A549 (cell line): ENCODE results near the gene PNPLA7. TPM values are rescaled to one million over a fixed set of nuclear protein-coding genes. Genes with fewer than 3 reads are reported as not detected.

Experiments used
- ATAC-seq, 2 experiments: fragments of 200-7000 bp in 1 of 2; fragments of >200 bp in 1 of 2; cut with Nextera tagmentation in 1 of 2; cut with Tn5 transposase in 1 of 2; 3 replicates each; pipeline versions ENCODE4 v1.8.0 to v1.9.1; 2018 to 2020; ENCODE audit warnings: mild to moderate bottlenecking in 1 of 2, moderate library complexity in 1 of 2
- CTCF ChIA-PET: fragments of 300-600 bp; sonication (Branson Sonifier 250); formaldehyde crosslinking; extraction: SDS; loops from one replicate; lab custom pipeline; 2021; ENCODE audit warnings: antibody characterized with exemption, inconsistent platforms; lab: Yijun Ruan, JAX
- POLR2A ChIA-PET: fragments of 350-600 bp; formaldehyde crosslinking; extraction: SDS; loops from one replicate; lab custom pipeline; 2021; ENCODE audit warnings: antibody characterized with exemption, inconsistent platforms; lab: Yijun Ruan, JAX
- DNase-seq, 2 experiments: peaks; one replicate each; pipeline versions ENCODE4 v3.0.0 to v3.0.0-alpha.2; 2011 to 2016; ENCODE audit warnings: low read depth in 1 of 2, low spot score in 1 of 2
- FAIRE-seq: peaks from 2 replicates; lab custom pipeline; 2011; peaks lifted over from hg19 to GRCh38; lab: Jason Lieb, UNC
- H3K27ac ChIP-seq, 2 experiments: fragments of >200 bp; sonication (Bioruptor Twin); formaldehyde crosslinking; 3 replicates each; pipeline ENCODE4 v1.5.1; 2016 to 2017
- H3K4me1 ChIP-seq: fragments of >200 bp; sonication (Bioruptor Twin); formaldehyde crosslinking; 3 replicates; pipeline ENCODE4 v1.6.1; 2016
- H3K4me2 ChIP-seq: fragments of >200 bp; sonication (Bioruptor Twin); formaldehyde crosslinking; 3 replicates; pipeline ENCODE4 v1.6.1; 2016
- H3K4me3 ChIP-seq: fragments of >200 bp; sonication (Bioruptor Twin); formaldehyde crosslinking; 3 replicates; pipeline ENCODE4 v1.5.1; 2016
- H3K9me3 ChIP-seq: fragments of >200 bp; sonication (Bioruptor Twin); formaldehyde crosslinking; 3 replicates; pipeline ENCODE4 v1.6.1; 2016
- CBX2 ChIP-seq: fragments of 200-600 bp; sonication (generic); IDR thresholded peaks from 2 replicates; pipeline ENCODE4 v1.6.1; 2016; ENCODE audit warnings: low read depth, mild to moderate bottlenecking, borderline replicate concordance
- CHD4 ChIP-seq: fragments of 200-600 bp; sonication (generic); IDR thresholded peaks from 2 replicates; pipeline ENCODE4 v1.6.1; 2016; ENCODE audit warnings: antibody characterized with exemption, mild to moderate bottlenecking, borderline replicate concordance
- EP300 ChIP-seq, 2 experiments: fragments of >200 bp; sonication (Bioruptor Twin); formaldehyde crosslinking; IDR thresholded peaks; 2 replicates in 1 of 2; 3 replicates in 1 of 2; pipeline ENCODE4 v1.6.1; 2016 to 2017
- FOSL2 ChIP-seq, 2 experiments: fragments of 450-650 bp in 1 of 2; fragments of >200 bp in 1 of 2; sonication (Bioruptor Twin) in 1 of 2; formaldehyde crosslinking; IDR thresholded peaks; 2 replicates each; pipeline versions ENCODE4 v1.5.0 to v1.6.1; 2016 to 2020; ENCODE audit warnings: mild to moderate bottlenecking in 1 of 2, moderate library complexity in 1 of 2
- GATA3 ChIP-seq: IDR thresholded peaks from 2 replicates; pipeline ENCODE4 v1.6.1; 2012; ENCODE audit warnings: borderline replicate concordance
- JUN ChIP-seq, 2 experiments: fragments of >200 bp; sonication (Bioruptor Twin); formaldehyde crosslinking; IDR thresholded peaks; 2 replicates in 1 of 2; 3 replicates in 1 of 2; pipeline ENCODE4 v1.6.1; 2016 to 2017
- KDM5A ChIP-seq: fragments of 200-600 bp; sonication (generic); IDR thresholded peaks from 2 replicates; pipeline ENCODE4 v1.6.1; 2016; ENCODE audit warnings: antibody characterized with exemption, mild to moderate bottlenecking
- MAX ChIP-seq: IDR thresholded peaks from 2 replicates; pipeline ENCODE4 v1.6.1; 2012
- NPAS2 ChIP-seq: fragments of 250-450 bp; sonication (Bioruptor Pico); IDR thresholded peaks from 2 replicates; pipeline ENCODE4 v1.8.0; 2022; ENCODE audit warnings: mild to moderate bottlenecking, moderate library complexity, borderline replicate concordance
- PHF8 ChIP-seq: fragments of 200-600 bp; sonication (generic); IDR thresholded peaks from 2 replicates; pipeline ENCODE4 v1.6.1; 2016; ENCODE audit warnings: low read depth, mild to moderate bottlenecking, antibody characterized with exemption, moderate library complexity, borderline replicate concordance
- POLR2A ChIP-seq: IDR thresholded peaks from 2 replicates; pipeline ENCODE4 v1.6.1; 2012; ENCODE audit warnings: mild to moderate bottlenecking, low read length
- RAD21 ChIP-seq, 2 experiments: fragments of >200 bp in 1 of 2; sonication (Bioruptor Twin) in 1 of 2; formaldehyde crosslinking in 1 of 2; IDR thresholded peaks in 1 of 2; conservative IDR thresholded peaks in 1 of 2; 2 replicates in 1 of 2; 3 replicates in 1 of 2; pipeline ENCODE4 v1.6.1; 2012 to 2018; ENCODE audit warnings: inconsistent platforms in 1 of 2
- TP53 ChIP-seq: fragments of 250-450 bp; sonication (Bioruptor Pico); IDR thresholded peaks from 2 replicates; pipeline ENCODE4 v1.5.0; 2021; ENCODE audit warnings: mild to moderate bottlenecking, moderate library complexity
- USF2 ChIP-seq: fragments of 450-650 bp; IDR thresholded peaks from 2 replicates; pipeline ENCODE4 v1.6.1; 2014; ENCODE audit warnings: antibody characterized with exemption
- ZC3H11A ChIP-seq: fragments of 450-650 bp; IDR thresholded peaks from 2 replicates; pipeline ENCODE4 v1.6.1; 2014; ENCODE audit warnings: antibody characterized with exemption, mild to moderate bottlenecking
- WGBS: methylation state at CpG from one replicate; pipeline ENCODE4 v1.1.6; 2017; ENCODE audit errors: missing lambda C conversion rate; 5-methylcytosine and 5-hydroxymethylcytosine counted together
- polyA plus RNA-seq, 4 experiments: library from polyadenylated mRNA; depleted of rRNA in 3 of 4; stranded (reverse); fragments of >200 nt; fragmentation: RNase III in 1 of 4; extraction: RNeasy Plus Mini Kit Qiagen cat#74134 plus additional on column Dnase treatment in 1 of 4; gene quantifications; 2 replicates in 3 of 4; 3 replicates in 1 of 4; pipeline ENCODE4 v1.2.3, GENCODE V29; 2011 to 2017
- TF ChIP-seq, protein P1 (sequence below): fragments of >200 bp; sonication (Bioruptor Twin); formaldehyde crosslinking; IDR thresholded peaks from 3 replicates; pipeline ENCODE4 v1.6.1; 2016
- TF ChIP-seq, protein P2 (sequence below): fragments of 250-450 bp; sonication (Bioruptor Pico); IDR thresholded peaks from 2 replicates; pipeline ENCODE4 v1.5.0; 2021; ENCODE audit warnings: mild to moderate bottlenecking, moderate library complexity, borderline replicate concordance

PNPLA7 gene
- polyA plus RNA-seq, 2 of the 4 experiments (the other 2 are of a cell fraction): 0.31 to 1.1 TPM

- WGBS: 94% methylated on average over 34 of the region's 38 CpGs
- ChIA-PET POLR2A (no interaction called here), CTCF (interaction anchor here (1.1 to 1.9 kb wide), 6 partner anchors 11 to 57 kb away, joined by 3 to 4 read pairs (median 4); no protein-coding TSS in a partner anchor)
- H3K4me1 ChIP-seq: peaks cover 11% of the 10 kb centered on the region
- no peak overlapping the region for H3K4me3 ChIP-seq
- no peak for ATAC-seq
- no peak overlapping the region for H3K4me2 ChIP-seq
- H3K9me3 ChIP-seq: peaks cover 6% of the 10 kb centered on the region; the same call in 2 of the 3 replicates
- no peak for DNase-seq
- H3K27ac ChIP-seq: peak overlapping the region in 1 of 2 experiments; percentile 84; a peak in 3 of 6 replicates
- TF ChIP-seq GATA3 (no peak), KDM5A (no peak), CHD4 (no peak), USF2 (no peak), TP53 (CRISPR knock-in tag) (no peak)
- no peak for FAIRE-seq
Observed at GRCh38 chr9:137480686-137481683, 69.2 kb downstream of the PNPLA7 start.

- no peak overlapping the region for H3K4me3 ChIP-seq
- no peak for TF ChIP-seq EP300 (IDR thresholded peaks at IDR 0.05)
- no peak for TF ChIP-seq MAX
- TF ChIP-seq POLR2A: no peak
- no peak for TF ChIP-seq RAD21 (conservative IDR thresholded peaks at IDR 0.05 in 1 of 2, IDR thresholded peaks at IDR 0.05 in 1 of 2)
- TF ChIP-seq NPAS2 (CRISPR knock-in tag): no peak
- TF ChIP-seq, protein P1, sequence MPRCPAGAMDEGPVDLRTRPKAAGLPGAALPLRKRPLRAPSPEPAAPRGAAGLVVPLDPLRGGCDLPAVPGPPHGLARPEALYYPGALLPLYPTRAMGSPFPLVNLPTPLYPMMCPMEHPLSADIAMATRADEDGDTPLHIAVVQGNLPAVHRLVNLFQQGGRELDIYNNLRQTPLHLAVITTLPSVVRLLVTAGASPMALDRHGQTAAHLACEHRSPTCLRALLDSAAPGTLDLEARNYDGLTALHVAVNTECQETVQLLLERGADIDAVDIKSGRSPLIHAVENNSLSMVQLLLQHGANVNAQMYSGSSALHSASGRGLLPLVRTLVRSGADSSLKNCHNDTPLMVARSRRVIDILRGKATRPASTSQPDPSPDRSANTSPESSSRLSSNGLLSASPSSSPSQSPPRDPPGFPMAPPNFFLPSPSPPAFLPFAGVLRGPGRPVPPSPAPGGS: no peak
- TF ChIP-seq GATA3: no peak
- TF ChIP-seq, protein P2, sequence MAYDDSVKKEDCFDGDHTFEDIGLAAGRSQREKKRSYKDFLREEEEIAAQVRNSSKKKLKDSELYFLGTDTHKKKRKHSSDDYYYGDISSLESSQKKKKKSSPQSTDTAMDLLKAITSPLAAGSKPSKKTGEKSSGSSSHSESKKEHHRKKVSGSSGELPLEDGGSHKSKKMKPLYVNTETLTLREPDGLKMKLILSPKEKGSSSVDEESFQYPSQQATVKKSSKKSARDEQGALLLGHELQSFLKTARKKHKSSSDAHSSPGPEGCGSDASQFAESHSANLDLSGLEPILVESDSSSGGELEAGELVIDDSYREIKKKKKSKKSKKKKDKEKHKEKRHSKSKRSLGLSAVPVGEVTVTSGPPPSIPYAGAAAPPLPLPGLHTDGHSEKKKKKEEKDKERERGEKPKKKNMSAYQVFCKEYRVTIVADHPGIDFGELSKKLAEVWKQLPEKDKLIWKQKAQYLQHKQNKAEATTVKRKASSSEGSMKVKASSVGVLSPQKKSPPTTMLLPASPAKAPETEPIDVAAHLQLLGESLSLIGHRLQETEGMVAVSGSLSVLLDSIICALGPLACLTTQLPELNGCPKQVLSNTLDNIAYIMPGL (CRISPR knock-in tag): no peak
- no peak for TF ChIP-seq ZC3H11A
- no peak for TF ChIP-seq FOSL2 (IDR thresholded peaks at IDR 0.05)
- no peak for TF ChIP-seq FOSL2 (CRISPR knock-in tag; IDR thresholded peaks at IDR 0.05)
- TF ChIP-seq CBX2: no peak
- no peak for TF ChIP-seq PHF8
- no peak for TF ChIP-seq JUN (IDR thresholded peaks at IDR 0.05)
- FAIRE-seq (no peak), DNase-seq (no peak), ATAC-seq (peak in 1 of 2 experiments; percentile 11; a peak in 3 of 6 replicates)
- POLR2A ChIA-PET: no interaction called here
- H3K9me3 ChIP-seq: peaks cover 15% of the 10 kb centered on the region
- CTCF ChIA-PET: interaction anchor here (1.2 kb wide), 1 partner anchor 17 kb away, joined by 3 read pairs; no protein-coding TSS in a partner anchor
- WGBS: 82% methylated on average over 20 of the region's 32 CpGs
- H3K4me2 ChIP-seq: no peak overlapping the region
- H3K4me1 ChIP-seq: peaks cover 11% of the 10 kb centered on the region
- H3K27ac ChIP-seq: peak overlapping the region in 1 of 2 experiments; percentile 84; a peak in 1 of 6 replicates
Observed at GRCh38 chr9:137479892-137480685, 70.1 kb downstream of the PNPLA7 start.
